ENCODE results near the gene BRINP2.

Gene BRINP2

DNA sequence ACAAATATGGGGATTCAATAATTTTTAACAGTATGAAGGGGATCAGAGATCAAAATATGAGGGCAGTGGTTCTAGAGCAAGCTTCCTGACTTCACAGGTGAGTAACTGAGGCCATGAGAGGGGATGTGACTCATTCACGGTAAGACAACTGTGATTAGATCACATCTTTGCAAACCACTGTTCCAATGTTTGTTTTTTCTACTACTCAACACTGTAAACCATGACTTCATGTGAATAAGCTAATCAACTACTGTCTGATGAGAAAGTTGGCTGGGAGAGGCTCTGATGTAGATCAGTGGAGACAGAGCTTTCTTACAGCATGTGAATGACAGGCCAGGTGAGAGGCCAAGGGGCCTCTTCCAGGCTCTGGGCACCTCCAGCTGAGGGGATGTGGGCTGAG, 84.7 kb downstream of the BRINP2 start:
- Histone ChIP-seq H3K9me3 (no peaks in the 10 kb centered on the region), H3K4me3 (ENCODE audit: low read depth in 1 of 2, low read length in 1 of 2) (no peak overlapping the region), H3K27me3 (no peaks in the 10 kb centered on the region), H3K36me3 (no peaks in the 10 kb centered on the region), H3K27ac (no peak overlapping the region), H3K4me1 (ENCODE audit: control insufficient read depth in 1 of 2, insufficient read depth in 1 of 2, low read depth in 1 of 2, low read length in 1 of 2) (no peaks in the 10 kb centered on the region)
- TF ChIP-seq, protein P1, sequence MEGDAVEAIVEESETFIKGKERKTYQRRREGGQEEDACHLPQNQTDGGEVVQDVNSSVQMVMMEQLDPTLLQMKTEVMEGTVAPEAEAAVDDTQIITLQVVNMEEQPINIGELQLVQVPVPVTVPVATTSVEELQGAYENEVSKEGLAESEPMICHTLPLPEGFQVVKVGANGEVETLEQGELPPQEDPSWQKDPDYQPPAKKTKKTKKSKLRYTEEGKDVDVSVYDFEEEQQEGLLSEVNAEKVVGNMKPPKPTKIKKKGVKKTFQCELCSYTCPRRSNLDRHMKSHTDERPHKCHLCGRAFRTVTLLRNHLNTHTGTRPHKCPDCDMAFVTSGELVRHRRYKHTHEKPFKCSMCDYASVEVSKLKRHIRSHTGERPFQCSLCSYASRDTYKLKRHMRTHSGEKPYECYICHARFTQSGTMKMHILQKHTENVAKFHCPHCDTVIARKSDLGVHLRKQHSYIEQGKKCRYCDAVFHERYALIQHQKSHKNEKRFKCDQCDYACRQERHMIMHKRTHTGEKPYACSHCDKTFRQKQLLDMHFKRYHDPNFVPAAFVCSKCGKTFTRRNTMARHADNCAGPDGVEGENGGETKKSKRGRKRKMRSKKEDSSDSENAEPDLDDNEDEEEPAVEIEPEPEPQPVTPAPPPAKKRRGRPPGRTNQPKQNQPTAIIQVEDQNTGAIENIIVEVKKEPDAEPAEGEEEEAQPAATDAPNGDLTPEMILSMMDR (IDR thresholded peaks at IDR 0.05), result no peak

DNA sequence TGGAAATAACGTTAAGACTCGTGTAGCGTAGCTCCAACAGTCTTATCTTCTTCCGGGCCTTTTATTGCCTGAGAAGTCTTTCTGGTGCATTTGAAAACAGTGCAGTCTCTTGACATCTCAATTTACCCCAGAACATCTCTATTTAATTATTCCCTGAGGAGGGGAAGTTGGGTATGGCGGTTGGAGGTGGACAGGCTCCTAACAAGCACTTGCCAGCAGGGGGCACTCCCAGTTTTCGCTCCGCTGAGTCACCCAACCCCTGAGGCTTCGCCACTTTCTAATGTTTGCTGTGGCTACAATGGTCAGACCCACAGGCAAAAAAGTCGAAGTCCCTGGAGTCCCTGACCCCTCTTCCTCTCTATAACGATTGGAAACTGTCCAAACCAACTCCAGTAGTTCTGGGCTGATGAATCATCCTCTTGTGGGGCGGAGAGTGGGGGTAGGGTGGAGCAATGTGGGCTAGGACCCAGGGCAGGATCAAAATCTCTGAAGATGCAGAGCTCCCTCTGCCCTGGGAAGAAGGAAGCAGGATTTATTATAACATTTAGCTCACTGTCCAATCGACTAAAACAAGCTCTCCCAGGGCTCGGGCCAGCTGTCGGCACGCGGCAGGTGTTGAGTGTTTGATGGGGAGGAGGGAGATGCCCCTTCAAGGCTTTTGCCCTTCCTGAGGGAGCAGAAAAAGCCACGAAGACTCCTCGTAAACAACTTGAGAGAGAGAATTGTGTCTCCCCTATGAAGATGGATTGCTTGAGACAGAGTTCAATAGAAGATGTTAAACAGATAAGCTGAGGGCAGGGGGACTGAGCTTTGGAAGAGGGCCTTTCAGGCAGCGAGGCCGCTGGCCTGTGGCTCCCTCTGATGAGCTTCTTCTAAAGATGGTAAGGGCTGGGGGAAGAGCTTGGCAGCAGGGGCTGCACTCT, 85.7 kb downstream of the BRINP2 start:
- H3K4me3 ChIP-seq (ENCODE audit: low read depth in 1 of 2, low read length in 1 of 2), result no peak overlapping the region
- TF ChIP-seq, protein P1 (IDR thresholded peaks at IDR 0.05), result no peak
- H3K36me3 ChIP-seq, result no peaks in the 10 kb centered on the region
- no peaks in the 10 kb centered on the region for H3K9me3 ChIP-seq
- no peaks in the 10 kb centered on the region for H3K27me3 ChIP-seq
- no peak overlapping the region for H3K27ac ChIP-seq
- H3K4me1 ChIP-seq (ENCODE audit: control insufficient read depth in 1 of 2, insufficient read depth in 1 of 2, low read depth in 1 of 2, low read length in 1 of 2), result no peaks in the 10 kb centered on the region

DNA sequence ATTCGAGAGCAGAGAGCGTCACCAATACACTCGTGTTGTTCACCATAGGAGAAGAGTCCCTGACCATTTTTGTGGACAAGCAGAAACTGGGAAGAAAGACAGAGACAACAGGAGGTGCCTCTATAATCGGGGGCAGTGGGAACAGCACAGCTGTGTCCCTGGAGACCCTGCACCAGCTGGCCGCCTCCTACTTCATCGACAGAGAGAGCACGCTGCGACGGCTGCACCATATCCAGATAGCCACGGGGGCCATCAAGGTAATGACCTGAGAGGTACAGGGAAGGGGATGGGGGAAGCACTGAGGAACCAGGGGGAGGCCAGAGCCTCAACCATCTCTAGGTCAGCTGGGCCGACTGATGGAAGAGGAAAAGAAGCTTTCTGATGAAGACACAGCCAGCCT, 86.4 kb downstream of the BRINP2 start:
- H3K4me1 ChIP-seq (ENCODE audit: control insufficient read depth in 1 of 2, insufficient read depth in 1 of 2, low read depth in 1 of 2, low read length in 1 of 2), result no peaks in the 10 kb centered on the region
- H3K9me3 ChIP-seq, result no peaks in the 10 kb centered on the region
- TF ChIP-seq, protein P1 (IDR thresholded peaks at IDR 0.05), result no peak
- H3K36me3 ChIP-seq, result no peaks in the 10 kb centered on the region
- H3K4me3 ChIP-seq (ENCODE audit: low read depth in 1 of 2, low read length in 1 of 2), result no peak overlapping the region
- H3K27me3 ChIP-seq, result no peaks in the 10 kb centered on the region
- no peak overlapping the region for H3K27ac ChIP-seq

DNA sequence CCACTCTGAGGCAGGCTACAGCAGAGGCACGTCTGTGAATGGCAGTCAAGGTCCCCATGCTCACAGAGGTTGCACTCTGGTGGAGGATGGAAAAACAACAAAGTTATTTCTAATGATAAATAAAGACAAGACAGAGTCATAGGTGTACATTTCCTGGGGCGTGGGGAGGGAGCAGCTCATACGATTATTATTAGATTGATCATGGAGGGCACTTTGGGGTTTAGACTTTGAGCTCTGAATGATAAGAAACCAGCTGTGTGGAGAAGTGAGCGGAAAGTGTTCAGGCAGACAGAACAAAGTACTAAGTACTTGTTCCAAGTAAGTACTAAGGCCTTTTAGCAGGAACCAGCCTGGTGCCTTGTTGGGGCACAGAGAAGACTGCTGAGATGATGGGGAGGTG, 86.8 kb downstream of the BRINP2 start:
- no peaks in the 10 kb centered on the region for H3K9me3 ChIP-seq
- TF ChIP-seq, protein P1 (IDR thresholded peaks at IDR 0.05), result no peak
- no peaks in the 10 kb centered on the region for H3K36me3 ChIP-seq
- no peaks in the 10 kb centered on the region for H3K27me3 ChIP-seq
- H3K4me3 ChIP-seq (ENCODE audit: low read depth in 1 of 2, low read length in 1 of 2), result no peak overlapping the region
- H3K4me1 ChIP-seq (ENCODE audit: control insufficient read depth in 1 of 2, insufficient read depth in 1 of 2, low read depth in 1 of 2, low read length in 1 of 2), result no peaks in the 10 kb centered on the region
- no peak overlapping the region for H3K27ac ChIP-seq

DNA sequence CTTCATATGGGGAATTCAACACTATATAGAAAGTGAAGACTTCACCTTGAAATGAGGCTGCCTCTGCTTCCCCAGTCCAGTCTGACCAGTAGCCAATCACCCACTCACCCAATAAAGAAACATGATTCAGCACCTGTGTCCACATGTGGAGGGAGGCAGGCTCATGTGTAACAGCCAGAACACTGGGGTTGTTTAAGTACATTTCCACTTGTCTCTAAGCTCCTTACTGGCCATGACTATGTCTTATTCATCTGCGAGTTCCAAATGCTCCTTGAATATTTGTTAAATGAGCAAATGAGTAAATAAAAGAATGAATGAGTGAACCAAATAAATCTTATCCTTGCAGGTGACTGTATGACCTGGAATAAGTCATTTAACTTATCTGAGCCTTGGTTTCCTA, 100.1 kb downstream of the BRINP2 start:
- Histone ChIP-seq H3K27me3 (no peaks in the 10 kb centered on the region), H3K36me3 (no peaks in the 10 kb centered on the region), H3K4me3 (ENCODE audit: low read depth in 1 of 2, low read length in 1 of 2) (no peak overlapping the region), H3K4me1 (ENCODE audit: control insufficient read depth in 1 of 2, insufficient read depth in 1 of 2, low read depth in 1 of 2, low read length in 1 of 2) (no peaks in the 10 kb centered on the region), H3K27ac (no peak overlapping the region), H3K9me3 (no peaks in the 10 kb centered on the region)
- TF ChIP-seq, protein P1 (IDR thresholded peaks at IDR 0.05), result no peak
